ENCODE results near the gene POU2AF1.
"Not testable (repeated sequence)": the region's sequence is repeated elsewhere in the genome, so short reads cannot be mapped to it uniquely, and the experiment has no call there.

POU2AF1 gene

DNA sequence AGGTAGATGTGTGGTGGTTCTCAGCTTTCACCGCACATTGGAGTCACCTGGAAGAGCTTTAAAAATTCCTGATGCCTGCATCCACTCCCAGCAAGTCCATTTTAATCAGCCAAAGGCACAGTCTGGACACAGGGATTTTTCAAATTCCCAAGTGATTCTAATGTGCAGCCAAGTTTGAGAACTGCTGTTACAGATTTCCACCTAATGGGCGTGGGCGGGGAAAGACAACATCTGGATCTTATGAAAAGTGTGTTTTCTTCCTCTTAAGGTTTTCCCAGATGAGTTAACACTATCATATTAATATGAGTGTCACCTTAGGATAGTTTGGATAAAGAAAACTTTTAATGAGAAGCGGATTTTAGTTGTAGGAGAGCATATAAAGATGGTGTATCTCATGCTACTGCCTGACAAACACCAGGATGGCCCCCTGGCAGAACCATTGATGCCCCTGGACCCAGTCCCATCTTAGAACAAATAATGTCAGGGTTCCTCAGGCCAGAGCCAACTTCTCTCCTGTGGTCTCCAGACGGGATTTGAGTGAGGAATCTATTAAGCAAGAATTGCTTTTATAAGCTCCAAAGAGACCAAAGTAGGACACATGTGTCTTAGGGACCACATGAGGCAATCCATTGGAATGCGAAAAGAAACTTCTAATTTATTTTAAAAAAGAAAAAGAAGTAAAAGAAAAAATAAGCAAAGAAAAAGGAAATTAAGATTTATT lies 31.9 kb downstream of the POU2AF1 start:
- DNase-seq (ENCODE audit: low read depth) = no peak

- DNase-seq (ENCODE audit: low read depth) = peak; percentile 47
Observed at GRCh38 chr11:111344032-111344431, 35.0 kb downstream of the POU2AF1 start.

GRCh38 chr11:111342329-111342728 lies 36.7 kb downstream of the POU2AF1 start:
- DNase-seq (ENCODE audit: low read depth) = no peak

DNA sequence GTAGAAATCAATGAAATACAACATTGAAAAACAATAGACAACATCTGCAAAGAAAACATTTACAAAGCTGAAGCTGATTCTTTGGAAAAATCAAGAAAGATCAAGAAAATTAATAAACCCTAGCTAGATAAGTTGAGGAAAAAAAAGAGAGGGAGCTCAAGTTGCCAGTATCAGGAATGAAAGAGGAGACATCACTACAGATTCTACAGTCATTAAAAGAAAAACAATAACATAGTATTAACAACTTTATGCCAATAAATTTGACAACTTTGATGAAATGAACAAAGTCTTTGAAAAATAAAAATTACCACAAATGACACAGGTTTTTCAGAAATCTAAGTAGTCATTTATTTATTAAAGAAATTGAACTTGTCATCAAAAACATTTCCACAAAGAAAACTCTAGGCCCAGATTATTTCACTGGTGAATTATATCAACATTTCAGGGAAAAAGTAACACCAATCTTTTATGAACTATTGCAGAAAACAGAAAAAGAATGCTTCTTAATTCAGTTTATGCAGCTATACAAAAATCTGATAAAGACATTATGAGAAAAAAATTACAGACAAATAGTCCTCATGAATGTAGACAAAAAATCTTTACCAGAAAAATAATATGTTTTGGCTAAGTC lies 39.2 kb downstream of the POU2AF1 start:
- no peak for DNase-seq (ENCODE audit: low read depth)

DNA sequence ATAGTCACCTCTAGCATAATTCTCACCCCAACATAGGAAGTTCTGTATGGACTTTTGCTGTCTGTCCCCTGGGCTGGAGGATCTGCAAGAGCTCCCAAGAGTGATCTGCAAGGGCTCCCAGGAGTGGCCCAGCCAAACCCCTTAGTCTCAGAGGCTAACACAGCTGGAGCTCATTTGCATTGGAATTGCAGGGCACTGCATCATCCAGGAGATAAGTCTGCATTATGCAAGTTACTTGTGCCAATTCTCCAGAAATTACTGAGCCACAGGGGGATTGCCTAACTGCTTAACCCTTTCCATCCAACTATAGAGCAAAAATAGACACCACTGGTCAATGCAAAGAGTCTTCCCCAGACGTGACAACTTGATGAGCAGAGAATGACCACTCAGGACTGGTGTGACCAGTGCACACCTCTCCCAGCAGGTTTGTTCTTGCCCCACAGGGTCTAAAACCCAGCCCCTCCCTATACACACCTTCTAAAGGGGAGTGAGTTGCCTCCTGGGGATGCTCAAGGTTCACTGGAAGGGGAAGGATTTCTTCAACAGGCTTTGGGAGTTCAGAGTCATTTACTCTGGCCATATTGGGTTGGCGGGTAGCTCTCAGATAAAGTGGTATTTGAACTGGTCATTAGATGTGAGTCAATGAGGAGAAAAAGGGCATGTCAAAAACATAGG lies 42.4 kb downstream of the POU2AF1 start:
- peak; percentile 58 for DNase-seq (ENCODE audit: low read depth)

DNA sequence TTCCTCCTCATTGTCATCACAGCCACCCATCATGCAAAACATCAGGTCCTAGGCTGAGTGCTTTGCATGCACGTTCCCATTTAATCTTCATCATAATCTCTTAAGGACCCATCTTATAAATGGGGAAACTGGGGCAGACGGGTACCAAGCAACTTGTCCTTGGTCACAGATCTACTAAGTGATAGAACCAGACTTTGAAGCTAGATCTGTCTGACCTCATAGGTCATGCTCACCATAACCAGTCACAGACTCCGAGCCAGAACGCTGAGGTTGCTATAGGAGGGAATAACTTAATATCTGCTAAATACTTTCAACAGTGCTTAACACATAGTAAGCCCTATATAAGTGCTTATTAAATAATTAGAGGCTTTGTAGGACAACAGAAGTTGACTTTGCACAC lies 43.0 kb downstream of the POU2AF1 start:
- DNase-seq (ENCODE audit: low read depth) = no peak

DNA sequence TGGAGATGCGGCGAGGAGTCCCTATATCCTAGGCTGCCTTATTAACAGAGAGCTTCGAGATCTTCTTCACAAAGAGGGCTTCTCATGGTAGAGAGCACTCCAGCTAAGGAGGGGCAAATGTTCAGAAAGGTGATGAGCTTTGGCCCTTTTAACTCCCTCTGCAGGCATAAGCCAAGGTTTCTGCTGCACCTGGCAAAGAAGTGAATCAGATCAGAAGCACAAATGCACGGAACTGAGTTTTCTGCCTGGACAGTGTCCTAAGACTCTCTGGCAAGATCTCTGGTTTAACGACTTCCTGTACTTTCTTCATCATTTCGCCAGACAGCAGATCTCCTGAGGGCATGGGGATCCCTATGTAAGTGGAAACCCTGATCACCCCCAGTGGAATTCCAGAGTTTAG lies 43.5 kb downstream of the POU2AF1 start:
- DNase-seq (ENCODE audit: low read depth) = no peak

DNA sequence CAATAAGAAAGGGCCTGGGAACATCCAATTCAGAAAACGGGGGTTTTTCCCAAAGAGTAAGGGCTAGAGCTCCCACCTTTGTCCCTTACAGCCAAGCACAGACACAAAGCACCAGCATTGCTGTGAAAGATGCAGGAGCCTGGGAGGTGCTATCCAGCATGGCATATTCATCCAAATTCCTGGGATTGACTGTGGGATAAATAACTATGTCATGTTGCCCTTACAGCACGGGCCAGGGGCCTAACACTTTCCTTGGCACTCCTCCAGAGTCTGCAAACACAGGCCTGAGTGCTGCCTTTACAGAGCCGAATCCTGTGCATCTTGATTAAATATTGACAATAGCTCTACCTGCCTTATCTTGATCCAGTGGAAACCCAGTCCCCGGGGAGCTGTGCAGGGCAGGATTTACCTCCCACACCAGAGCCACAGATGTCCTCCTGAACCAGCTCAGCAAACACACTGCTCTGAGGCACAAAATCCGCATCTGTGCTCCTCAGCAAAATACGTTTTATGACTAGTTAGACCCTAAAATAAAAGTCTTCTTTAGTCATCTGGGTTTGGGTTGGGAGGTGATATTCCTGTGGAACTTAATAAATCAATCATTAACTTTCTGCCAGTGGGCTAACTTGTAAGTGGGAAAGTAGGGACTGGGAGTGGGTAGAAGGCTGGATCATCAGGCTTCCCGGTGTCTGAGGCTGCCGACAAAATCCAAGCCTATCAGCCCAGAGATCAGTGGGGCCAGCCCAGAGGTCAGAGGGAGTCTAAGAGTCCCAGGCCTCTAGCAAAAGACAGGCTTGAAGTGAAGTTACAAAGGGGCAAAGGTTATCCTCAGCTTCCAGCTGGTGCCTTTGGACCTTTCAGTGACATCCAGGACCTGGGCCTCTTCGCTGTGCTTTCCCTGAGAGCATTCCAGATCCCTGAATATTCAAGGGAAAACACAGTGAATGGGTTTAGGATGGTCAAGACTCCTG lies 44.3 kb downstream of the POU2AF1 start:
- DNase-seq (ENCODE audit: low read depth) = no peak

- DNase-seq (ENCODE audit: low read depth) = peak; percentile 49
Observed at GRCh38 chr11:111331711-111332479, 47.2 kb downstream of the POU2AF1 start.

- DNase-seq (ENCODE audit: low read depth) = no peak
Observed at GRCh38 chr11:111330234-111330893, 48.7 kb downstream of the POU2AF1 start.

GRCh38 chr11:111329306-111330204 lies 49.5 kb downstream of the POU2AF1 start:
- DNase-seq (ENCODE audit: low read depth) = no peak

DNA sequence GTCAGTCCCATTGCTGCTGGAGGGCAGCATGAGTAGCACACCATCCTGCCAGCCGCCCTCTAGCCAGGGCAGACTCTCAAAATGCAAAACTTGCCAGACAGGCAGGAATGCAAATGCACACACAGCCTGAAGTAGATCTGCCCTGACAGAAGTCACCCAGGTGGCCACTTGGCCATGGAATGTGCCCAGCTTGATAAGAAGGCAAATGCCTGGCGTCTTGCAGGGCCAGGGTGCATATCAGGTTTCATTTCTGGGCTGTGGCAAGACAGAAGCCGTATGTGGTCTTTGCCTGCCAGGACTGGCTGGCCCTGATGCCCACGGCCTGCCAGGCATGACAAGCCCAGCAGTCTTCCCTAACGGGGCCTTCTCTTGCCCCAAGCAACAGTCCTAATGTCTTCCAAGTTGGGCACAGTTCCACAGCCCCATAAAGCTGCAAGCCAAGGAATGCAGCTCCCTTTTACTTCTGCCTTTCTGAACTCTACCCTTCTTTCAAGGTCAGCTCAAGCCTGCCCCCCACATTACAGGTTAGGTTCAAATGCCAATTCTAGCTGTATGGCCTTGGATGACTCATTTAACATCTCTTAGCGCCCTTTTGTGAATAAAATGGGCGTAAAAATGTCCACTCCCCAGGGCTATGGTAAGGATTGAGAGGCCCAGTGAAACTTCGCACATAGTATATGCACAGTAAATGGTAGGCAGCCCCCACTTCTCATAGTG lies 51.0 kb downstream of the POU2AF1 start:
- DNase-seq (ENCODE audit: low read depth) = no peak

DNA sequence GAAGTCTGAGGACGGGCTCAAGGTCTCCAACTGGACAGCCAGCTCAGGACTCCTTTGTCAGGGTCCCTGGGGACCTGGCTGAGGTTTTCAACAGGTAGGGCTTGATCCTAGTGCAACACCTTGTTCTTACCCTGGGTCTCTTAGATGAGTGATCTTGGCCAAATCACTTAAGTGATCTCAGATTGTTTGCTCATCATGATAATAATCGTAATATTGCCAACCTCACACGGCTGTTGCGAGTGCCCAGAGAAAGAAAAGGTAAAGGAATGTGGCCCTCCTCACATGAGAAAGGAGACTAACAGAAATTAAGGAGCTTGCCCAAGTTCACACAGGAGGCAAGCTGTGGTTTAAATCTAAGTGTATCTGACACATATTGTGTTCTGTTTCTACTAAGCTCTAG lies 52.3 kb downstream of the POU2AF1 start:
- DNase-seq (ENCODE audit: low read depth) = no peak

GRCh38 chr11:111325259-111325658 lies 53.8 kb downstream of the POU2AF1 start:
- no peak for DNase-seq (ENCODE audit: low read depth)

GRCh38 chr11:111324277-111324720 lies 54.8 kb downstream of the POU2AF1 start:
- peak; percentile 40 for DNase-seq (ENCODE audit: low read depth)

DNA sequence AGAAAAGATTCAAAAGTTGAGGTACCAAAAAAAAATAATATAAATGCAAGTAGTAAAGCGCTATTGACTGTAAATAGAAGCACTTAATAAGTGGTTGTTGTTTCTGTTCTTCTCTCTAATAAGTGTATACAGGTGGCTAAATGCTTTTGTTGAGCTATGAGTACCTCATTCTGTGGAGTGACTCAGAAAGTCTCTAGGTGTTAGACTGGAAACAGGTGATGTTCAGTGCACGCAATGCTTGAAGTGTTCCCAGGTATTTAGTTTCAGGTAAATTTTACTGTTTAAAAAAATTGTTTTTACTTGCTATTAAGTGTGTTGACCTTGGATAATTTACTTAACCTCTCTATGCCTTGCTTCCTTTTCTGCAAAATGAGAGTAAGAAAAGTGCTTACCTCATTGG lies 56.5 kb downstream of the POU2AF1 start:
- no peak for DNase-seq (ENCODE audit: low read depth)

DNA sequence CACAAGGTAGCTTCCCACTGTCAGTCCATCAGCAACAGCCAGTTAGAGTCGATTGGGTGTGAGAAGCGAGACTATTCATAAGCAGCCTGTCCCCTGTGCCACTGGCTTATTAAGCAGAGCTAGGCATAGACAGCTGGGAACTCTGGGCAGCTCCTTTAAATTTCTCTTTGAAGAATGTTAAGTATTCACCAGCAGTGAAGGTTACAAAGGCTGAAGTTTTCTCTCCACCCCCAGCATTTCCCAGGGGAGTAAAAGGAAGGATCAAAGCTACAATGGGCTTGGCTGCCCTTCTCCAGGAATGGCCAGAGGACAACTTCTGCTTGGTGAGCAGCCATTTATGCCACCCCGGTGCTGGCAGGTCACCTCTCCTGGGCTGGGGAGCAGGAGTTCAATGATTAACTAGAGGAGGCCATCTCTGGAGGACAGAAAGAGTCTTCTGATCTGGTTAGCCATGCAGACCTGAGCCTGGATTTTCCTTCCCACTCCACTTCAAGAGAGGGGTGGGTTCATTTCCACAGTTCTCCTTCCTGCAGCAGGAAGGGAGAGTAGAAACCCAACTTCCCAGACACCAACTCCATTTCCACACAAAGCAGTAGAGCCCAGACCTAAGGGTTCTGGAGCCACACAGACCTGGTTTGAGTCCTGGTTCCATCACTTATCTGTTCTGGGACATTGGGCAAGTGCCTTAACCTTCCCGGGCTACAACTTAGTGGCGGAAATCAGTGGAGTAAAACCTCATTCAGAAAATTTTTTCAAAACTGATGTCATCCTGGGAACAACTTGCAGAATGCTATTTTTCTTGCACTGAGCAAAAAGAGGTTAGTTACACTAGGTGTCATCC lies 58.1 kb downstream of the POU2AF1 start:
- no peak for DNase-seq (ENCODE audit: low read depth)

DNA sequence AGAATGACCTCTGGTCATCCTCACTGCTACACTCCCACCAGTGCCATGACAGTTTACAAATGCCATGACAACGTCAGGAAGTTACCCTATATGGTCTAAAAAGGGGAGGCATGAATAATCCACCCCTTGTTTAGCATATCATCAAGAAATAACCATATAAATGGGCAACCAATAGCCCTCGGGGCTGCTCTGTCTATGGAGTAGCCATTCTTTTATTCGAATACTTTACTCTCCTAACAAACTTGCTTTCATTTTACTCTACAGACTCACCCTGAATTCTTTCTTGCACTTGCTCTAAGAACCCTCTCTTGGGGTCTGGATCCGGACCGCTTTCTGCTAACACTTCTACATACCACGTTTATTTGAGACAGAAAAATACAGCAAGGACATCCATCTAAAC lies 58.9 kb downstream of the POU2AF1 start:
- DNase-seq (ENCODE audit: low read depth) = not testable (repeated sequence)

All from GM04503 (cell line).